Osteoblast (primary cell): ENCODE results near the gene DIMT1. TPM values are rescaled to one million over a fixed set of nuclear protein-coding genes. Genes with fewer than 3 reads are reported as not detected.

Experiments used
- DNase-seq: peaks from one replicate; pipeline ENCODE4 v3.0.0; 2011; ENCODE audit warnings: low spot score, mixed read lengths; ENCODE audit not compliant: insufficient read length; ENCODE audit errors: missing footprints
- H2AFZ ChIP-seq: 2 replicates; pipeline ENCODE4 v1.6.0; 2011; ENCODE audit warnings: mild to moderate bottlenecking, low read length
- H3K27ac ChIP-seq: 2 replicates; pipeline ENCODE4 v1.5.1; 2011; ENCODE audit warnings: mild to moderate bottlenecking, low read depth, low read length, moderate library complexity
- H3K27me3 ChIP-seq: 2 replicates; pipeline ENCODE4 v1.6.0; 2012; ENCODE audit warnings: mild to moderate bottlenecking, control low read depth, inconsistent platforms, low read length, moderate library complexity; ENCODE audit not compliant: insufficient read depth
- H3K36me3 ChIP-seq: 2 replicates; pipeline ENCODE4 v1.5.1; 2011; ENCODE audit warnings: mild to moderate bottlenecking, low read length, control low read depth, moderate library complexity; ENCODE audit not compliant: insufficient read depth
- H3K4me1 ChIP-seq: 2 replicates; pipeline ENCODE4 v1.5.1; 2011; ENCODE audit warnings: mild to moderate bottlenecking, low read length, control low read depth, moderate library complexity; ENCODE audit not compliant: insufficient read depth
- H3K4me2 ChIP-seq: 2 replicates; pipeline ENCODE4 v1.6.0; 2011; ENCODE audit warnings: mild to moderate bottlenecking, low read length; ENCODE audit not compliant: insufficient read depth
- H3K4me3 ChIP-seq: fragments of 200-600 bp; sonication (generic); 3 replicates; pipeline ENCODE4 v1.5.1; 2012; ENCODE audit warnings: mild to moderate bottlenecking, low read length, inconsistent platforms; ENCODE audit not compliant: insufficient read depth
- H3K79me2 ChIP-seq: 2 replicates; pipeline ENCODE4 v1.6.0; 2012; ENCODE audit warnings: mild to moderate bottlenecking, low read length, control low read depth, inconsistent platforms; ENCODE audit not compliant: insufficient read depth
- H3K9me3 ChIP-seq: 2 replicates; pipeline ENCODE4 v1.5.1; 2011; ENCODE audit warnings: low read depth, low read length, control low read depth
- H4K20me1 ChIP-seq: 2 replicates; pipeline ENCODE4 v1.6.0; 2012; ENCODE audit warnings: mild to moderate bottlenecking, low read length, control low read depth; ENCODE audit not compliant: insufficient read depth
- total RNA-seq: library from RNA; depleted of rRNA; stranded (reverse); fragments of >200 nt; gene quantifications from 2 replicates; pipeline ENCODE4 v1.2.3, GENCODE V29; 2012
- TF ChIP-seq, protein P1 (sequence below): IDR thresholded peaks from 2 replicates; pipeline ENCODE4 v1.5.1; 2011; ENCODE audit warnings: mild to moderate bottlenecking, low read depth, low read length, moderate library complexity; ENCODE audit errors: extremely low read depth

DIMT1 gene
- total RNA-seq, 1 donor, result 34.7 TPM

- H3K4me3 ChIP-seq, result no peak overlapping the region
- H2AFZ ChIP-seq, result no peak overlapping the region
- H3K36me3 ChIP-seq, result peaks cover 25% of the 10 kb centered on the region
- no peaks in the 10 kb centered on the region for H3K9me3 ChIP-seq
- H3K4me1 ChIP-seq, result no peaks in the 10 kb centered on the region
- H3K4me2 ChIP-seq, result no peak overlapping the region
- TF ChIP-seq, protein P1, sequence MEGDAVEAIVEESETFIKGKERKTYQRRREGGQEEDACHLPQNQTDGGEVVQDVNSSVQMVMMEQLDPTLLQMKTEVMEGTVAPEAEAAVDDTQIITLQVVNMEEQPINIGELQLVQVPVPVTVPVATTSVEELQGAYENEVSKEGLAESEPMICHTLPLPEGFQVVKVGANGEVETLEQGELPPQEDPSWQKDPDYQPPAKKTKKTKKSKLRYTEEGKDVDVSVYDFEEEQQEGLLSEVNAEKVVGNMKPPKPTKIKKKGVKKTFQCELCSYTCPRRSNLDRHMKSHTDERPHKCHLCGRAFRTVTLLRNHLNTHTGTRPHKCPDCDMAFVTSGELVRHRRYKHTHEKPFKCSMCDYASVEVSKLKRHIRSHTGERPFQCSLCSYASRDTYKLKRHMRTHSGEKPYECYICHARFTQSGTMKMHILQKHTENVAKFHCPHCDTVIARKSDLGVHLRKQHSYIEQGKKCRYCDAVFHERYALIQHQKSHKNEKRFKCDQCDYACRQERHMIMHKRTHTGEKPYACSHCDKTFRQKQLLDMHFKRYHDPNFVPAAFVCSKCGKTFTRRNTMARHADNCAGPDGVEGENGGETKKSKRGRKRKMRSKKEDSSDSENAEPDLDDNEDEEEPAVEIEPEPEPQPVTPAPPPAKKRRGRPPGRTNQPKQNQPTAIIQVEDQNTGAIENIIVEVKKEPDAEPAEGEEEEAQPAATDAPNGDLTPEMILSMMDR, result no peak
- DNase-seq, result no peak
- H3K79me2 ChIP-seq, result no peaks in the 10 kb centered on the region
- H3K27me3 ChIP-seq, result no peaks in the 10 kb centered on the region
- H4K20me1 ChIP-seq, result no peaks in the 10 kb centered on the region
- no peak overlapping the region for H3K27ac ChIP-seq
Measured at GRCh38 chr5:62372600-62372999, 31.1 kb downstream of the DIMT1 start.

DNA sequence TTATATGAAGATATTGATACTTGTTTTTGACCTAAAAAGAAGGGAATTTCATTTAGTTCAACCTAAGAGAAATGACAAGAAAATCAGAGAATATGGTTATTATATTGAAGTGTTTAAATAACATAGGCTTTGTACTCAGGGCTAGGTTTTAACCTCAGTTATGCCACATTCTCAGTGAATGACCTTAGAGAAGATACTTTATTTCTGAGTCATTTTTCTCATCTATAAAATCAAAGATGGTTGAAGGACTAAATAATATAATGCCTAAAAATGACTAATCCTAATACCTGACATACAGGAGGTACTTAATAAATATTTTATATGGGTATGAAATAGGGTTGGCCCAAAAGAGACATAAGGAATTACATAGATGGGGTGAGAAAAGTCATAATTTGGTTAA, 32.3 kb downstream of the DIMT1 start:
- no peaks in the 10 kb centered on the region for H3K79me2 ChIP-seq
- H3K36me3 ChIP-seq, result peaks cover 22% of the 10 kb centered on the region
- no peak overlapping the region for H3K27ac ChIP-seq
- no peaks in the 10 kb centered on the region for H3K4me1 ChIP-seq
- no peak overlapping the region for H3K4me3 ChIP-seq
- TF ChIP-seq, protein P1, result no peak
- no peak overlapping the region for H2AFZ ChIP-seq
- no peaks in the 10 kb centered on the region for H4K20me1 ChIP-seq
- no peaks in the 10 kb centered on the region for H3K9me3 ChIP-seq
- H3K4me2 ChIP-seq, result no peak overlapping the region
- DNase-seq, result no peak
- H3K27me3 ChIP-seq, result no peaks in the 10 kb centered on the region

GRCh38 chr5:62369039-62369438, 34.7 kb downstream of the DIMT1 start:
- no peaks in the 10 kb centered on the region for H4K20me1 ChIP-seq
- peak; percentile 36 for DNase-seq

GRCh38 chr5:62362701-62363100, 41.0 kb downstream of the DIMT1 start:
- peaks cover 24% of the 10 kb centered on the region for H3K36me3 ChIP-seq

More at GRCh38 chr5:62369039-62369438, 34.7 kb downstream of the DIMT1 start:
- no peak overlapping the region for H3K4me3 ChIP-seq
- H3K27me3 ChIP-seq, result no peaks in the 10 kb centered on the region
- no peaks in the 10 kb centered on the region for H3K4me1 ChIP-seq
- no peak overlapping the region for H3K4me2 ChIP-seq
- no peak overlapping the region for H3K27ac ChIP-seq
- H3K9me3 ChIP-seq, result no peaks in the 10 kb centered on the region
- H3K36me3 ChIP-seq, result peaks cover 14% of the 10 kb centered on the region
- no peak overlapping the region for H2AFZ ChIP-seq
- TF ChIP-seq, protein P1, result no peak
- H3K79me2 ChIP-seq, result no peaks in the 10 kb centered on the region

More at GRCh38 chr5:62362701-62363100, 41.0 kb downstream of the DIMT1 start:
- Histone ChIP-seq H3K9me3 (no peaks in the 10 kb centered on the region), H3K4me1 (no peaks in the 10 kb centered on the region), H2AFZ (no peak overlapping the region), H3K4me2 (no peak overlapping the region), H3K27me3 (no peaks in the 10 kb centered on the region), H3K4me3 (no peak overlapping the region), H3K27ac (no peak overlapping the region), H3K79me2 (no peaks in the 10 kb centered on the region), H4K20me1 (no peaks in the 10 kb centered on the region)
- TF ChIP-seq, protein P1, result no peak
- no peak for DNase-seq
